Neural cell (in vitro differentiated cells): ENCODE data around the gene RABGAP1L. TPM values are rescaled to one million over a fixed set of nuclear protein-coding genes. Genes with fewer than 3 reads are reported as not detected.

Experiments used
- H2AFZ ChIP-seq: fragments of 200-600, 300-800 bp; sonication (generic), shearing (Covaris generic); 2 replicates; pipeline ENCODE4 v1.6.0; 2014; ENCODE audit warnings: low read depth, mild to moderate bottlenecking, antibody characterized with exemption, low read length, moderate library complexity
- H3F3A ChIP-seq: fragments of 200-600 bp; shearing (Covaris generic); 2 replicates; pipeline ENCODE4 v1.6.1; 2016; ENCODE audit warnings: mild to moderate bottlenecking, moderate library complexity, mixed read lengths, antibody characterized with exemption, low read length; ENCODE audit not compliant: insufficient read depth, poor library complexity, severe bottlenecking
- H3K27ac ChIP-seq: fragments of 200-600, 300-800 bp; sonication (generic), shearing (Covaris generic); 2 replicates; pipeline ENCODE4 v1.5.1; 2014; ENCODE audit warnings: mild to moderate bottlenecking, low read length, moderate library complexity
- H3K27me3 ChIP-seq: fragments of 300-800, 200-600 bp; sonication (generic), shearing (Covaris generic); 2 replicates; pipeline ENCODE4 v1.6.0; 2014; ENCODE audit warnings: mild to moderate bottlenecking, low read depth, low read length, moderate library complexity; ENCODE audit not compliant: insufficient read depth
- H3K36me3 ChIP-seq: fragments of 300-800, 200-600 bp; sonication (generic), shearing (Covaris generic); 2 replicates; pipeline ENCODE4 v1.5.1; 2014; ENCODE audit warnings: mild to moderate bottlenecking, antibody characterized with exemption, low read length, moderate library complexity; ENCODE audit not compliant: insufficient read depth
- H3K4me2 ChIP-seq: fragments of 300-800, 200-600 bp; sonication (generic), shearing (Covaris generic); 2 replicates; pipeline ENCODE4 v1.6.0; 2014; ENCODE audit warnings: mild to moderate bottlenecking, low read length
- H3K4me3 ChIP-seq: fragments of 300-800, 200-600 bp; sonication (generic), shearing (Covaris generic); 2 replicates; pipeline ENCODE4 v1.5.1; 2014; ENCODE audit warnings: mild to moderate bottlenecking, low read length, moderate library complexity
- H3K79me2 ChIP-seq: fragments of 200-600 bp; shearing (Covaris generic); replicated peaks from 2 replicates; pipeline ENCODE4 v1.6.0; 2014; ENCODE audit warnings: mild to moderate bottlenecking, low read length, moderate library complexity; ENCODE audit not compliant: insufficient read depth
- H3K9ac ChIP-seq: fragments of 300-800, 200-600 bp; sonication (generic), shearing (Covaris generic); 2 replicates; pipeline ENCODE4 v1.6.1; 2016; ENCODE audit warnings: mild to moderate bottlenecking, low read length, mixed read lengths
- H3K9me2 ChIP-seq: fragments of 200-600 bp; shearing (Covaris generic); 2 replicates; pipeline ENCODE4 v1.6.1; 2016; ENCODE audit warnings: mild to moderate bottlenecking, low read length, mixed read lengths; ENCODE audit not compliant: insufficient read depth
- H3K9me3 ChIP-seq: fragments of 200-600, 300-800 bp; sonication (generic), shearing (Covaris generic); 2 replicates; pipeline ENCODE4 v1.6.1; 2016; ENCODE audit warnings: mild to moderate bottlenecking, mixed run types, low read length, moderate library complexity, mixed read lengths
- H4K20me1 ChIP-seq: fragments of 200-600 bp; shearing (Covaris generic); 2 replicates; pipeline ENCODE4 v1.6.1; 2016; ENCODE audit warnings: mild to moderate bottlenecking, mixed run types; ENCODE audit not compliant: insufficient read depth
- EP300 ChIP-seq: fragments of 450-650 bp; conservative IDR thresholded peaks from 2 replicates; pipeline ENCODE4 v1.6.1; 2014; ENCODE audit warnings: antibody characterized with exemption, mild to moderate bottlenecking, moderate library complexity; ENCODE audit not compliant: poor library complexity, severe bottlenecking
- EZH2 ChIP-seq: fragments of 200-600, 300-800 bp; shearing (Covaris generic), sonication (generic); IDR thresholded peaks from 2 replicates; pipeline ENCODE4 v1.6.1; 2014; ENCODE audit warnings: antibody characterized with exemption, low read length, borderline replicate concordance, mild to moderate bottlenecking; ENCODE audit not compliant: insufficient read depth, poor library complexity, severe bottlenecking
- MXI1 ChIP-seq: fragments of 450-650 bp; conservative IDR thresholded peaks from 2 replicates; pipeline ENCODE4 v1.6.1; 2014; ENCODE audit warnings: antibody characterized with exemption, mild to moderate bottlenecking; ENCODE audit not compliant: poor library complexity, severe bottlenecking
- POLR2AphosphoS5 ChIP-seq: IDR thresholded peaks from 2 replicates; pipeline ENCODE4 v1.6.1; 2012
- RAD21 ChIP-seq: fragments of 450-650 bp; conservative IDR thresholded peaks from 2 replicates; pipeline ENCODE4 v1.6.1; 2014; ENCODE audit warnings: antibody characterized with exemption, mild to moderate bottlenecking, moderate library complexity
- REST ChIP-seq: IDR thresholded peaks from 2 replicates; pipeline ENCODE4 v1.6.1; 2012; ENCODE audit warnings: borderline replicate concordance
- SMC3 ChIP-seq: fragments of 450-650 bp; conservative IDR thresholded peaks from 2 replicates; pipeline ENCODE4 v1.6.1; 2014; ENCODE audit warnings: antibody characterized with exemption, mild to moderate bottlenecking, moderate library complexity; ENCODE audit not compliant: poor library complexity
- TAF1 ChIP-seq: IDR thresholded peaks from 2 replicates; pipeline ENCODE4 v1.6.1; 2012; ENCODE audit warnings: low read depth
- polyA plus RNA-seq: library from polyadenylated mRNA; depleted of rRNA; stranded (reverse); fragments of >200 nt; gene quantifications from 2 replicates; pipeline ENCODE4 v1.2.3, GENCODE V29; 2014
- TF ChIP-seq, protein P1 (sequence below): fragments of 450-650 bp; IDR thresholded peaks from 2 replicates; pipeline ENCODE4 v1.5.1; 2014; ENCODE audit warnings: antibody characterized with exemption, mild to moderate bottlenecking, moderate library complexity; ENCODE audit not compliant: poor library complexity, severe bottlenecking

Gene RABGAP1L
- polyA plus RNA-seq, 1 donor from 2014 or later, result 32.2 TPM

DNA sequence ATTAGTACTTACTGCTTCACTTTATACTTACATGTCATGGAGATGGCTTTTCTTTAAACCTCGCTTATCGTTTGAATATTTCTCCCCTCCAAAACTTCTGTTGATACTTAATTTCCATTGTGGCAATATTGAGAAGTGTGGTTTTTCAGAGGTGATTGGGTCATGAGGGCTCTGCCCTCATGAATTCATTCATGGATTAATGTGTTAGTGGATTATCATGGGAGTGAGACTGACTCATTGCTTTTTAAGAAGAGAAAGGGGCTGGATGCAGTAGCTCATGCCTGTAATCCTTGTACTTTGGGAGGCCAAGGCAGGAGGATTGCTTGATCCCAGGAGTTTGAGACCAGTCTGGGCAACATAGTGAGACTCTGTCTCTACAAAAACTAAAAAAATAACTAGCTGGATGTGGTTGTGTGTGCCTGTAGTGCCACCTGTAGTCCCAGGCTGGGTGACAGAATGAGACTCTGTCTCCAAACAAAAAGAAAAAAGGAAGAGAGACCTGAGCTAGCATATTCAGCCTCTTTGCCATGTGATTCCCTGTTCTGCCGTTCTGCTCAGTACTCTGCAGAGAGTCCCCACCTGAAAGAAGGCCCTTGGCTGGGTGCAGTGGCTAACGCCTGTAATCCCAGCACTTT is 30.2 kb downstream of the RABGAP1L start:
- no peaks in the 10 kb centered on the region for H3K9me3 ChIP-seq
- no peaks in the 10 kb centered on the region for H3K36me3 ChIP-seq
- H4K20me1 ChIP-seq, result no peaks in the 10 kb centered on the region
- TF ChIP-seq EP300 (no peak), MXI1 (no peak), EZH2 (no peak), SMC3 (no peak), REST (no peak), POLR2AphosphoS5 (no peak), TAF1 (no peak), RAD21 (no peak)
- TF ChIP-seq, protein P1, sequence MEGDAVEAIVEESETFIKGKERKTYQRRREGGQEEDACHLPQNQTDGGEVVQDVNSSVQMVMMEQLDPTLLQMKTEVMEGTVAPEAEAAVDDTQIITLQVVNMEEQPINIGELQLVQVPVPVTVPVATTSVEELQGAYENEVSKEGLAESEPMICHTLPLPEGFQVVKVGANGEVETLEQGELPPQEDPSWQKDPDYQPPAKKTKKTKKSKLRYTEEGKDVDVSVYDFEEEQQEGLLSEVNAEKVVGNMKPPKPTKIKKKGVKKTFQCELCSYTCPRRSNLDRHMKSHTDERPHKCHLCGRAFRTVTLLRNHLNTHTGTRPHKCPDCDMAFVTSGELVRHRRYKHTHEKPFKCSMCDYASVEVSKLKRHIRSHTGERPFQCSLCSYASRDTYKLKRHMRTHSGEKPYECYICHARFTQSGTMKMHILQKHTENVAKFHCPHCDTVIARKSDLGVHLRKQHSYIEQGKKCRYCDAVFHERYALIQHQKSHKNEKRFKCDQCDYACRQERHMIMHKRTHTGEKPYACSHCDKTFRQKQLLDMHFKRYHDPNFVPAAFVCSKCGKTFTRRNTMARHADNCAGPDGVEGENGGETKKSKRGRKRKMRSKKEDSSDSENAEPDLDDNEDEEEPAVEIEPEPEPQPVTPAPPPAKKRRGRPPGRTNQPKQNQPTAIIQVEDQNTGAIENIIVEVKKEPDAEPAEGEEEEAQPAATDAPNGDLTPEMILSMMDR, result no peak
- H3K27me3 ChIP-seq, result no peaks in the 10 kb centered on the region
- no peak overlapping the region for H3K4me2 ChIP-seq
- H3F3A ChIP-seq, result no peaks in the 10 kb centered on the region
- no peak overlapping the region for H3K9ac ChIP-seq
- no peak overlapping the region for H2AFZ ChIP-seq
- no peaks in the 10 kb centered on the region for H3K9me2 ChIP-seq
- H3K27ac ChIP-seq, result no peak overlapping the region
- H3K79me2 ChIP-seq, result no peaks in the 10 kb centered on the region
- H3K4me3 ChIP-seq, result no peak overlapping the region

- Histone ChIP-seq H3K27ac (no peak overlapping the region), H3K36me3 (no peaks in the 10 kb centered on the region), H4K20me1 (no peaks in the 10 kb centered on the region), H3K9me2 (no peaks in the 10 kb centered on the region), H2AFZ (no peak overlapping the region), H3K4me2 (no peak overlapping the region), H3K4me3 (no peak overlapping the region), H3K9me3 (no peaks in the 10 kb centered on the region), H3F3A (no peaks in the 10 kb centered on the region), H3K9ac (no peak overlapping the region), H3K27me3 (no peaks in the 10 kb centered on the region), H3K79me2 (no peaks in the 10 kb centered on the region)
- TF ChIP-seq MXI1 (no peak), REST (no peak), EZH2 (no peak), TAF1 (no peak), POLR2AphosphoS5 (no peak), SMC3 (no peak), RAD21 (no peak), EP300 (no peak)
- TF ChIP-seq, protein P1, result no peak
Observed at GRCh38 chr1:174190691-174191199, 31.4 kb downstream of the RABGAP1L start.
